Activated CD4-positive, alpha-beta T cell treated with anti-CD3 and anti-CD28 coated beads, Interleukin-2, amount 50 U/mL, for 24 hours (primary cell): ENCODE measurements around the gene C2orf72.
"Not testable (repeated sequence)": the region's sequence is repeated elsewhere in the genome, so short reads cannot be mapped to it uniquely, and the experiment has no call there.

Experiments
- DNase-seq, 2 donors: peaks; one replicate each; pipeline ENCODE4 v3.0.0-alpha.2; 2020; ENCODE audit warnings: low read depth in 1 of 2, low spot score in 1 of 2

The C2orf72 gene

DNA sequence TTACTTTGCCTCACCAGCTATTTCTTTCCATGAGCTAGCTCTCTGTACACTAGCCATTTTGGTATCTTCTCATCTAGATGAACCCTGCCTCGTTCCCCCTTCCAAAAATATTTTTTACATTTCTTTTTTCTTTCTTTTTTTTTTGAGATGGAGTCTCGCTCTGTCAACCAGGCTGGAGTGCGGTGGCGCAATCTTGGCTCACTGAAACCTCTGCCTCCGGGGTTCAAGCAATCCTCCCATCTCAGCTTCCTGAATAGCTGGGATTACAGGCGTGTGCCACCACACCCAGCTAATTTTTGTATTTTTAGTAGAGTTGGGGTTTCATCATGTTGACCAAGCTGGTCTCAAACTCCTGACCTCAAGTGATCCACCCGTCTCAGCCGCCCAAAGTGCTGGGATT lies 30.2 kb downstream of the C2orf72 start:
- not testable (repeated sequence) for DNase-seq

DNA sequence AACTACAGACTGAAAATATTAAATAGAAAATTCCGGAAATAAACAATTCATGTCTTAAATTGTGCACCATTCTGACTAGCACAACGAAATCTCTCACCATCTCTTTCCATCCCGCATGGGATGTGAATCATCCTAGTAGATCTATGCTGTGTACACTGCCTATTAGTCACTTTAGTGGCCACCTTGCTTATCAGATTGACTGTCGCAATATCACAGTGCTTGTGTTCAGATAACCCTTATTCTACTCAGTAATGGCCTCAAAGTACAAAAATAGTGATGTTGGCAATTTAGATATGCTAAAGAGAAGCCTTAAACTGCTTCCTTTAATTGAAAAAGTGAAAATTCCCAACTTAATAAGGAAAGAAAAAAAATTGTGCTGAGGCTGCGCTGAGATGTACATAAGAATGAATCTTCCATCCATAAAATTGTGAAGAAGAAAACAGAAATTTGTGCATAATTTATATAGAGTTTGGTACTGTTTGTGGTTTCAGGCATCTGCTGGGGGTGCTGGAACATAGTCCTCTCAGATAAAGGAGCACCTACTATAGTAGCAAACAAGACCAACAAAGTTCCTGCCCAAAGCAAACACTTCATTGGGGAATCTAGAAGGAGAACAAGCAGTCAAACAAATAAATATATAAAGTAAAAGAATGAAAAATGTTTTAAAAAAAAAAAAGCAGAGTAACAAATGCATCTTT lies 31.4 kb downstream of the C2orf72 start:
- DNase-seq, result no peak

- DNase-seq, result no peak
Measured at GRCh38 chr2:231069379-231070054, 32.2 kb downstream of the C2orf72 start.

GRCh38 chr2:231084565-231084964 lies 47.2 kb downstream of the C2orf72 start:
- no peak for DNase-seq

DNA sequence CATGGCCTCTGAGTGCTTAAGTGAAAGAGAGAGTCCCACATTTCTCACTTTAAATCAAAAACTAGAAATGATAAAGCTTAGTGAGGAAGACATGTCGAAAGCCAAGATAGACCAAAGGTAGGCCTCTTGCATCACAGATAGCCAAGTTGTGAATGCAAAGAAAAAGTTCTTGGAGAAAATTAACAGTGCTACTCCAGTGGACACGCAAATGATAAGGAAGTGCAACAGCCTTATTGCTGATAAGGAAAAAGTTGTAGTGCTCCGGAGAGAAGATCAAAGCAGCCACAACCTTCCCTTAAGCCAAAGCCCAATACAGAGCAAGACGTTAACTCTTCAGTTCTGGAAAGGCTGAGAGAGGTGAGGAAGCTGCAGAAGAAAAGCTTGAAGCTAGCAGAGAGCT lies 51.4 kb downstream of the C2orf72 start:
- DNase-seq, result no peak

DNA sequence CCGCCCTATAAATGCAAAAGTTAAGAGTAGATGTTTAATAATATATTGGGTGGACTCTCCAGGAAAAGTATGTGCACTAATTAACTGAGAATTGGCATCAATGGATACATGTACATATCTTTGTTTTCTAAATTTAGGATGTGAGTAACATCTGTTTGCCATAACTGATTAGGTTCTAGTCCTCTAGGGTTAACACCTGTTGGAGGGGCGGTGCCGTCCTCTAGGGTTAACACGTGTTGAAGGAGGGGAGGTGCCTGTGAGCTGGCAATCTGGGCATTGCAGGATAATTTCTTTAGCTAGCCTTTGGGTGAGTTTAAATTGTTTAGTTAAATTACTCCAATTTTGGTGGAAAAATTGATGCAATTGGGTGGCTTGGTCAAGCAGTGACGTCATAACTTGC lies 56.6 kb downstream of the C2orf72 start:
- no peak for DNase-seq

GRCh38 chr2:231094736-231095346 lies 57.5 kb downstream of the C2orf72 start:
- no peak for DNase-seq
